Subcutaneous adipose tissue (tissue), 4 donors: ENCODE results near the gene CRYZ. TPM values are rescaled to one million over a fixed set of nuclear protein-coding genes. Genes with fewer than 3 reads are reported as not detected.

ENCODE experiments used
- total RNA-seq, 4 donors: library from RNA; depleted of rRNA; stranded (reverse); fragments of >200 nt; gene quantifications; one replicate each; pipeline ENCODE4 v1.1.0, GENCODE V29; 2016
- TF ChIP-seq, protein P1 (sequence below): fragments of 450-650 bp; IDR thresholded peaks from one replicate; pipeline ENCODE4 v1.5.1; 2016; ENCODE audit warnings: low read depth, mild to moderate bottlenecking, control low read depth, antibody characterized with exemption, moderate library complexity

Gene CRYZ
- total RNA-seq, 4 donors from 2014 or later = 21.6 to 40.3 (median 27.6) TPM

- TF ChIP-seq, protein P1, sequence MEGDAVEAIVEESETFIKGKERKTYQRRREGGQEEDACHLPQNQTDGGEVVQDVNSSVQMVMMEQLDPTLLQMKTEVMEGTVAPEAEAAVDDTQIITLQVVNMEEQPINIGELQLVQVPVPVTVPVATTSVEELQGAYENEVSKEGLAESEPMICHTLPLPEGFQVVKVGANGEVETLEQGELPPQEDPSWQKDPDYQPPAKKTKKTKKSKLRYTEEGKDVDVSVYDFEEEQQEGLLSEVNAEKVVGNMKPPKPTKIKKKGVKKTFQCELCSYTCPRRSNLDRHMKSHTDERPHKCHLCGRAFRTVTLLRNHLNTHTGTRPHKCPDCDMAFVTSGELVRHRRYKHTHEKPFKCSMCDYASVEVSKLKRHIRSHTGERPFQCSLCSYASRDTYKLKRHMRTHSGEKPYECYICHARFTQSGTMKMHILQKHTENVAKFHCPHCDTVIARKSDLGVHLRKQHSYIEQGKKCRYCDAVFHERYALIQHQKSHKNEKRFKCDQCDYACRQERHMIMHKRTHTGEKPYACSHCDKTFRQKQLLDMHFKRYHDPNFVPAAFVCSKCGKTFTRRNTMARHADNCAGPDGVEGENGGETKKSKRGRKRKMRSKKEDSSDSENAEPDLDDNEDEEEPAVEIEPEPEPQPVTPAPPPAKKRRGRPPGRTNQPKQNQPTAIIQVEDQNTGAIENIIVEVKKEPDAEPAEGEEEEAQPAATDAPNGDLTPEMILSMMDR = no peak
These were observed 49.2 kb downstream of the CRYZ start for GRCh38 chr1:74683656-74684055.

DNA sequence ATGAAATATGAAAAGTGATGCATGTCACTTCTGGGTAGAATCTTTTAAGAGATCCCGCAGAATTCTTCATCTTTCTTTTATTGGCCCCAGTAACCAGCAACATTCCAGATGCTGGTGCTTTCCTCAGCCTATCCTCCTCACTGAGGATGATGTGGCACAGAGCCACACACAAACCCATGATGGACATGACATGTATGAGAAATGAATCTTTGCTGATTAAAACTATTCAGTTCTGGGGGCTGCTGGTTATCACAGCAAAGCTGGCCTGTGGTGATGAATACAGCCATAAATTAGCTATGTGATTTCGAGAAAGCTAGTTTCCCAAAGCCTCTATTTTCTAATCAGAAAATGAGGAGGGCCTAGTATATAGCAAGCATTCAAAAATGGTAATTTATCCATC, 51.0 kb downstream of the CRYZ start:
- TF ChIP-seq, protein P1 = no peak

DNA sequence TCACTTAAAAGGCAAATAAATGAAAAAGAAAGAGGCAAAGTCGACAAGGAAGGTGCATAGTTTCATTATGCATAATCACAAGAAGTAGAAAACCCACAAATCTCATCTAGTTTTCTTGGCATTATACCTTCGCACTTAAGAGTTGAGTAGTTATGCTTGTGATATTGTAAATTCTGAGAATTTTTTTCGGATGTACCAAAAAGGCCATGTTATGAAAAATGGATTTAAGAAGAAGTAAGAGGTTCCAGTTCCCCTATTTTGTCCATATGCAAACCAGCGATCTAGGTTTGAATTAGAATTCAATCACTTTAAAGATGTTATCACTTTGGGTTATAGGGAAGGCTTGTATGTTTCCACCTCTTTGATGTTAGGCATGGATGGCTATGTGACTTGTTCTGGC, 51.4 kb downstream of the CRYZ start:
- TF ChIP-seq, protein P1 = no peak

DNA sequence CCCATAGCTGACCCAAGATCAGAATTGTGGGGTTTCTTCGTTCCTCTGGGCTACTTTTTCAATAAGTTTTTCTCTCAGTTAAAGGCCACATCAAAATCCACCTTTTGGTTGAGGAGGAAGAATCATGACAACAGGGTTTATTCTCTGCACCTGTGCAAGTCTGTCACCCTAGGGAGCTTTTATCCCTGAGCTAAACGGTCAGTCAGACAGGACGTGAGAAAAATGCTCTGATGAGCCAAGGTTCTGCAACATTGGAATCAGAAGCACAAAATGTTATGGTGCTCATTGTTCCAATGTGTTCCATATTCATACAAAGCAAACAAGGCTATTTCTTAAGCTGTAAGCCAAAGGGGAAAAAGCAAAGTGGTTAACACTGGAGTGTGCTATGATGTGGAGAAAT, 51.8 kb downstream of the CRYZ start:
- TF ChIP-seq, protein P1 = no peak

DNA sequence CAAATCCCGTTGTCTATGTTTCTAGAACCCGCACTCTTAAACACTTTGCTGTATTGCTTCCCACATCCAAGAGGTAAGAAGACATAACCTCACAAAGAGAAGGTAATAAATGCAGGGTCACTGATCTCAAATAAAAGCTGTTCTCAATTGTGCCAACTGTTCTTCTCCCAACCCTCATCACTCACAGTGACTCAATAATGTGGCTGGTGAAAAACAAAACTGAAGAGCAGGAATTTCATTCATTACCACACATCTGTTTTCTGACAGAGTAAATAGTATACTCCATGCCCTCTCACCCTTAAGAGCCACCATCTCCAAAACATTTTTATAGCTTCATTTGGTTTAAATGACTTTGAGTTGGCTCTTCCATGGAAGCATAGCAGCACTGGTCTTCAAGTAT, 53.0 kb downstream of the CRYZ start:
- TF ChIP-seq, protein P1 = no peak

DNA sequence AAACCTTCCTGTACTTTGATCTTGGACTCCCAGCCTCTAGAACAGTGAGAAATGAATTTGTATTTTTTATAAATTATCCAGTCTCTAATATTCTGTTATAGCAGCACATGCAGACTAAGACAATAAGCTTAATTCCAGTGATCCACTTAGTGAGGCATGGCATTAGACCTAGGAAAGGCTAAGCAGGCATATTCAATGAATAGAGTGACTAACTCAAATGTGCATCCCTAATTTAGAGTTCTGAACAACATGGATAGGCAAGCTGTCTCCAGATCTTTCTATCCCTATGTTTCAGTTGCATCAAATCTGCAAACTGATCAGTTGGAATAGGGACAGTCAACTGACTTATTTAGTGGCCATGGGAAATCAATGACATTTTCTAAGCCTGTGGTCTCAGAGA, 54.9 kb downstream of the CRYZ start:
- TF ChIP-seq, protein P1 = no peak

DNA sequence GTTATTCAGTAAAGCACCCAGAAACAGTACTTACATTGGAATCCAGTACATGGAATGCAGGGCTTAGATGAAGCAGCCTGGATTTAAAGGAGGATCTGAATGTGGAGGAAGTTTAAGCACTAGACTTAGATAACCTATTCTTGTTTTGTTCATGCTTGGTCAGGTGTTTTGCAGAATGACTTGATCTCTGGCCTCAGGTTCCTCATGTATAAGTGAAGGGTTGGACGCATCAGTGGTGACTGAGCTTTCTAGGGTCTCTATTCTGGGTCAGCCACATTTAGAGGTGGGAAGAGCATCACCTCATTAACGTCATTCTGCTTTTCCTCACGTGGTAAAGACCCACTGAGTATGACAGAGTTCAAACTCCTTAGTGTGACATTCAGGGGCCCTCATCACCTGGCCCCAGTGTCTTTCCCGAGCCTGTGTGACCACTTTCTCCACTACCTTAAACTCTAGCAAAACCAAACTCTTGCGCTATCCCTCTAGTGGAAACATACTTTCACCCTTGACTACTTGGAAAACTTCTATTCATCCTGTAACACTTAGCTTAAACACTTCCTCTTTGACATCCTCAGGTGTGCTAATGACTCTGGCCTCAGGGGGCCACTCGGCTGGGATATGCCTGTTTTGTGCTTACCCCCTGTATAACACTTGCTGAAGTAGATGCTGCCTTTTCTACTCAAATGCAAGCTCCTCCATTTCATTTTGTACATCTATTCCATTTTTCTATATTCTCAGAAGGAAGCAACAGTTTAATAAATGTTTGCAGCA, 58.4 kb downstream of the CRYZ start:
- TF ChIP-seq, protein P1 = no peak
